ENCODE data around the gene MT1H.

The MT1H gene

DNA sequence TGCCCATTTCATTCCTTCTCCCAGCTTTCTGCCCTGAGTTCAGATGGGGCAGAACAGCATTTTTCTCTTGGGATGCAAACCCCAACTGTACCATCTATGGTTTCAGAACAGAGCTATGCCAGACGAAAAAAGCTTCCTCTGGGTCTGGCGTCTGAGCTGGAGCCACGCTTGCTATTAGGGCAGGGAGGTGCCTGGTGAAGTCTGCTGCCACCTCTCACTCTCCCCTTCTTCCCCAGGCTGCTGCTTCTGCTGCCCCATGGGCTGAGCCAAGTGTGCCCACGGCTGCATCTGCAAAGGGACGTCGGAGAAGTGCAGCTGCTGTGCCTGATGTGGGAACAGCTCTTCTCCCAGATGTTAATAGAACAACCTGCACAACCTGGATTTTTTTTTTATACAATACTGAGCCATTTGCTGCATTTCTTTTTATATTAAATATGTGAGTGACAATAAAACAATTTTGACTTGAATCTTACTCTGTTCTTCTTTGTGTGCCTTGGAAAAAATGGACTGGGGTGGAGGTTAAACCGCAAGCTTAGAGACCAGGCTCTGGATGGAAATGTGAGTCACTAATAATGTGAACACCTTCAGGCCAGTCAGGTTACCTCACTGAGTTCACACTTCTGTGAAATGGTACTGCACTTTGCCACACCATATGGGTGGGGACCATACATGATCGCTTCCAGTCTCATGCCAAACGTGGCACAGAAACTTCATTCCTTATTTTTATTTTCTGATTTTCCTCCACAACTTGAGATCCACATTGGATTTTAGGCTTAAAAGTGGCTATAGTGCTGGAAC is 32.8 kb upstream of the MT1H start:
- no peak for DNase-seq

- DNase-seq, result no peak
Observed at GRCh38 chr16:56637814-56638750, 31.5 kb upstream of the MT1H start, which contains the start of gene MT1A. TSS of gene MT1A (plus strand) at chr16:56638666. CDS start at chr16:56638739, 73 bp downstream.

DNA sequence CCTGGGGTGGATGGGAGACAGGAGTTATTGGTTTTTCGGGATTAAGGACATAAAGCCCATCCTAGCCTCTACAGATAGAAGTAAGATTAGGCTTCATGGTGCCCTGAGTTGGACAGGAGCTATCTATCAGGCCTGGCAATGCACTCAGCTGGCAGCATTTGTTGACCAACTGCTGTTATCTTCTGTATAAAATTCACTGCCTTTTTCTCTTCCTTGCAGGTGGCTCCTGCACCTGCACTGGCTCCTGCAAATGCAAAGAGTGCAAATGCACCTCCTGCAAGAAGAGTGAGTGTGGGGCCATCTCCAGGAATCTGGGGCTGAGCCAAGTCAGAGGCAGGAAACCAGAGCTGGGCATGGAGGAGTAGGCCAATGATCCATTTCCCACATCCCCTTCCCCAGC is 30.6 kb upstream of the MT1H start:
- DNase-seq, result no peak

DNA sequence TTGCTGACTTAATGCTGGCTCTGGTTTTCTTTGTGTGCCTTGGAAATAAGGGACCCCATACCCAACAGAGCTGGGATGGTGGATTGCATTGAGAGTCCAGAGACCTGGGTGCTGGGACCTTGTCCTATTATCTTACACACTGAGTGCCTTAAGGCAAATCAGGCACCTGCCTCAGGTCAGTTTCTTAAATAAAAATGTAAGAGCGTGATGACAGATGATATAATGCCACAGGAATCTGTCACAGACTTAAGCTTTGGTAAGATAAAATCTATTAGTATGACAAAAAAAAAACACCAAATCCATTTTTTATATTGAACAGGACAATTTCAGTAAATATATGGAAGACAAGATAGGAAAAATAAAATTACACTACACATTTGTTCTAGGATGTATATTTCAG is 29.5 kb upstream of the MT1H start:
- no peak for DNase-seq

GRCh38 chr16:56641166-56641565 is 28.4 kb upstream of the MT1H start:
- no peak for DNase-seq

GRCh38 chr16:56643080-56643778 is 26.4 kb upstream of the MT1H start:
- DNase-seq, result no peak

GRCh38 chr16:56643833-56644232 is 25.8 kb upstream of the MT1H start:
- DNase-seq, result no peak

DNA sequence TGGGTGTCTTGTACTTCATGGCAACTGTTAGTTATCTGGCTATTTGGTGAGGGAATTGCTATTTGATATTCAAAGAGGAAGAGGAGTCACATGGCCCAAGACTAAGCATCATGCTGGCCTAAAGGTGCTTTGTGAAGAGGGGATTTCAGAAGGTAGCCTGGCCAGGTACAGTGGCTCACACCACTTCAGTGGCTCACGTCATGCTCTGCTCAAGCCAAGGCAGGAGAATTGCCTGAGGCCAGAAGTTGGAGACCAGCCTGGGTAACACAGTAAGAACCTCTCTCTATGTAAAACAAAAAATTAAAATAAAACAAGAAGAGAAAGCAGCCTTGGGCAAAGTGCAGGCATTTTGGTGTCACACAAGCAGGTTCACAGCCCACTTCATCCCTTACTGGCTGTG is 24.3 kb upstream of the MT1H start:
- no peak for DNase-seq

DNA sequence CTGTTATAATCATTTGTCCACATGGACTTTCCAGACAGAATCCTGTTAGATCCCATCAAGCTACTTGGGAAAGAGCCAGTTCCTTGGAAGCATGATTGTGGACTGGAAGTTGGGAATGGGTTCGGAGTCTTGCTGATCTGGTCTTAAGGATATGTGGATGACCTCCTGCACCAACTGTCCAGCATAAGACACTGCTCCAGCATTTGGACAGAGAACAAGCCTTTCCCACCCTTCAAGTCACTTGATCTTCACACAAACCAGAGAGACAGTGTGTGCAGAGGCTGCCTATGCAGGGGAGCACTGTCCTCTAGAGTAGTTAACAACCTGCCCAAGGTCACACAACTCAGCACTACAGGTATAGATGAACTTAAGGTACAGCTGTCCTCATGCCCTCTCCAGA is 23.8 kb upstream of the MT1H start:
- DNase-seq, result no peak

- no peak for DNase-seq
Observed at GRCh38 chr16:56647641-56648431, 21.8 kb upstream of the MT1H start.

DNA sequence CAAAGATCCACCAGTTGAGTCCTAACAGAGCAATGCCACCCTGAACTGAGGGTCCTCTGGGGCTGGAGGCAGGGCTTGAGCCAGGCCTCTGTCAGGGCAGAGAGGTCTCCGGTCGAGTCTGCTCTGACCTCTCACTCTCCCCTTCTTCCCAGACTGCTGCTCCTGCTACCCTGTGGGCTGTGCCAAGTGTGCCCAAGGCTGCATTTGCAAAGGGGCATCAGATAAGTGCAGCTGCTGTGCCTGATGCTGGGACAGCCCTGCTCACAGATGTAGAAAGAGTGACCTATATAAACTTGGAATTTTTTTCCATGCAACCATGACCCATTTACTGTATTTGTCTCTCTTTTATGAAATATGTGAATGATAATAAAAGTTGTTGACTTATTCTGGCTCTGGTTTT is 20.3 kb upstream of the MT1H start:
- no peak for DNase-seq

DNA sequence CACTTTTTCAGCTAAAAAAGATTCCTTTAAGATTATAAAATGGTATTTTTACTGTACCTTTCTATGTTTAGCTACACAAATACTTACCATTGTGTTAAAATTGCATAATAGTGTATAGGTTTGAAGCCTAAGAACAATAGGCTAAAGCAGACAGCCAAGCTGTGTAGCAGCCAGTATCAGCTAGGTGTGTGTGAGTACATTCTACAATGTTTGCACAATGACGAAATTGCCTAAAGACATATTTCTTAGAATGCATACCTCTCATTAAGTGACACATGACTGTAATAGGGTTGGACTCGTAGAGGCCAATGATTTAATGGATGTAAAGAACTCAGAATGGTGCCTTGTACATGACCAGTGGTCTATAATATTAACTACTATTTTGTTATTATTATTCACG is 19.8 kb upstream of the MT1H start:
- no peak for DNase-seq

GRCh38 chr16:56651586-56651985 is 18.0 kb upstream of the MT1H start, which contains the start of gene MT1B:
TSS of gene MT1B (plus strand) at chr16:56651886. CDS start at chr16:56651954, 68 bp downstream.
- DNase-seq, result no peak

DNA sequence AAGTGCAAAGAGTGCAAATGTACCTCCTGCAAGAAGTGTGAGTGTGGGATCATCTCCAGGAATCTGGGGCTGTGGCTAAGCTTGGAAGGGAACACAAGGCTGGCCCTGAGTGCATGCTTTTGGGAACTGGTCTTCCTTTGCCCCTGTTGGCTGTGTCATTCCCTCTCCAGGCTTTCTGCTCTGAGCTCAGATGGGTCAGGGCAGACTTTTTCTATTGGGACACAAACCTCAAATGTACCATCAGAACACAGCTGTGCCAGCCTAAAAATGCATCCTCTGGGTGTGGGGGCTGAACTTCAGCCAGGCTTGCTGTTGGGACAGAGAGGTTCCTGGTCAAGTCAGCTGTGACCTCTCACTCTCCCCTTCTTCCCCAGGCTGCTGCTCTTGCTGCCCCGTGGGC is 17.0 kb upstream of the MT1H start:
- no peak for DNase-seq

- no peak for DNase-seq
Observed at GRCh38 chr16:56653218-56653617, 16.4 kb upstream of the MT1H start.

- DNase-seq, result peak; percentile 86
Observed at GRCh38 chr16:56657555-56658326, 11.9 kb upstream of the MT1H start, which contains the start of gene MT1F. TSS of gene MT1F (plus strand) at chr16:56657959. CDS start at chr16:56658059, 100 bp downstream.

- DNase-seq, result peak; percentile 47
Observed at GRCh38 chr16:56658327-56658875, 11.2 kb upstream of the MT1H start.

DNA sequence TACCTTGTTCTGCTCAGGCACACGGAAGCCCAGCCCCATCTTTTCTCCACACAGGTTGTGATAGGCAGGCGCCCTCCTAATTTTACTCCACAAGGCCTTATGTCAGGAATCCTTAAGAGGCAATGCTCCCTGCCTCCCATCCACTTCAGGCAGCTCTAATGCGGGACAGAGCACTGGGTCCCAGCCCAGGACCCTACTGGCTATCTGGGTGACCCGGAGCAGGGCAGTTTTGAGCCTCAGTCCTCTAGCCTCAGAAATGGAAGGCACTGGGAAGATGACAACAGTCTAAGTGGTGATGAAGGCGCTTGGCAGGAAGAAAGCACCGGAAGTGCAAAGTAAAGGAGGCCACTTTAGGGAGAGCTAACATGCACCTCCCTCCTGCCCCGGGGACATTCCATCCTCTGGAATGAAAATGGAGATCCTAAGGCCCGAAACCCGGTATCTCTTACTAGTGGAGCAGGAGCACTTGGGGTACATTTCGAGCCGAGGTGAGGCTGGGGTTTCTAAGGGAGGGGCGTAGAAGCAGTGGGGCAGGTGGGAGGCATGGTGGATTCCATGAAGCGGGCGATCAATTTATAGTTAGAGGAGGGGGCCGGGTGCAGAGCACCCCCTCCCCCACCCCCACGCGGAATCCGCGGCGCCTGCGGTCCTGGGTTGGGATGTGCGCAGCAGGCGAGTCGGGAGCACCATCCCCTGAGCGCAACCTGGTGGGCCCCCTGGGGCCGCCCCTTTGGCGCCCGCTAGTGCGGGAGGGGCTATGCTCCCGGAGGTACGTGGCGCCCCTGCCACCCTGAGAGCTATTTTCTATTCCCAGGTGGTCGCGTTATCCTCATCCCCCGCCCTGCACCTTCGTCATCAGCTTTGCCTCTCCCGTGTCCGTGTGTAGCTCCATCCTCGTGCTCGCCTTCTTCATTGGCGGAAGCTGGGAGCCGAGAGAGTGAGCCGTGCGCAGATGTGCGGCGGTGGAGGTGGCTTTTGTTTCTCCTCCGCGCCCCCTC is 7.0 kb upstream of the MT1H start:
- DNase-seq, result no peak

DNA sequence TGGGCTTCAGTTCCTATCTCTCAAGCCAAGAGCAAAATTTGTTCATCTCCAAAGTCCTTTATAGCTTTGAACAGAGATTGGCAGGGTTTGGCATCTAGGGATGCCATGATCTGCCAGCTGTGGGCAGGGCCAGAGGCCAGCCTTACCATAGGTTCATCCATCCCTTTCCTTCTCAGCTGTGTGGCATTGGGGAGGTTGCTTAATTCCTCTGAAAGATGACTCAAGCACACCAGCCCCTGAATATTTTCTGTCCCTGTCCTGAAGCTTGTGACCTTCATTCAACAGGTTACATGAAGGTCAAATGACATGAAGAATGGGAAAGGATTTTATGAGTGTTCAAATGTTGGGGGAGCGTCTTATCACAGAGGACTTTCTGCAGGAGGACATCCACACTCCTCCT is 5.1 kb upstream of the MT1H start:
- DNase-seq, result no peak

Data from NCI-H146 (cell line).